ENCODE results near the gene C1QTNF9B.
"Not testable (repeated sequence)": the region's sequence is repeated elsewhere in the genome, so short reads cannot be mapped to it uniquely, and the experiment has no call there.

Gene C1QTNF9B

GRCh38 chr13:23893791-23894190 lies 3.5 kb downstream of the C1QTNF9B start:
- DNase-seq = not testable (repeated sequence)

GRCh38 chr13:23889615-23890607 lies 7.4 kb downstream of the C1QTNF9B start:
- no peak for DNase-seq

GRCh38 chr13:23888658-23889614 lies 8.4 kb downstream of the C1QTNF9B start, which contains the start of gene MIPEP:
Gene MIPEP (minus strand): TSS chr13:23889400. CDS start chr13:23889320, 80 bp downstream.
- peak; percentile 95 for DNase-seq

DNA sequence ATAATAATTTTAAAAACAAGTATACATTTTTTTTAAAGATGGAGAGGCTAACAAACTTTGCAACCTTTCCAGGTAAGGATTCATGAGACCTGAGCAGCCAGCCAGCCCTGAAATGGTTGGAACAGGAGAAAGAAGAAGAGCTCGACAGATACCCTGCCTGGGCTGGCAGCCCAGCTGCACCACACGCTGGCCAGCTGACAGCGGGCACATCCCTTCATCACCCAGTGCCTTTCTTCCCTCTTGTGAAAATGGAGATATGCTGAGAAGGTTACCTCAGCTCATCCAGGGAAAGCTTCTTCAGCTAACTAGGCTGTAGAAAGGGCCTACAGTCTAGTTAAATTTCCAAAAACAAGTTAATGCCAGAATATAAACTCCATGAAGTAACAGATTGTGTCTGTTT lies 12.9 kb downstream of the C1QTNF9B start:
- not testable (repeated sequence) for DNase-seq

- no peak for DNase-seq
These were observed 14.0 kb downstream of the C1QTNF9B start for GRCh38 chr13:23883255-23883654.

DNA sequence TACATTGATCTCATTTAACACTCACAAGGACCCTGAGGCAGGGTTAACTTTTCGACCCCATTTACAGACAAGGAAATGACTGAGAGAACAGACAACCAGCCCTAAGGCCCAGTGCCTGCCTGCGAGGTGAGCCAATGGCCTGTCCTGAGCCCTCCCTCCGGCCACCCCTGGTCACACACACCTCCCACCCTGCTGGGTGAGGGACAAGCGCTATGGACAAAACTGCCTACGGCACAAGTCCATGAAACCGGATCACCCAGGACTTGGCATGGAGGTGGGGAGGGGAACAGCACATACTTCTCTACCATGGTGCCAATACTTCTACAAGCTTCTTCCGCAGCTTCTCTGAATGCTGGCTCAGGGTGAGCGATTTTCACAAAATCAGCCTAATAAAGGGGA lies 15.9 kb downstream of the C1QTNF9B start:
- DNase-seq = not testable (repeated sequence)

GRCh38 chr13:23880493-23881401 lies 16.6 kb downstream of the C1QTNF9B start:
- not testable (repeated sequence) for DNase-seq

DNA sequence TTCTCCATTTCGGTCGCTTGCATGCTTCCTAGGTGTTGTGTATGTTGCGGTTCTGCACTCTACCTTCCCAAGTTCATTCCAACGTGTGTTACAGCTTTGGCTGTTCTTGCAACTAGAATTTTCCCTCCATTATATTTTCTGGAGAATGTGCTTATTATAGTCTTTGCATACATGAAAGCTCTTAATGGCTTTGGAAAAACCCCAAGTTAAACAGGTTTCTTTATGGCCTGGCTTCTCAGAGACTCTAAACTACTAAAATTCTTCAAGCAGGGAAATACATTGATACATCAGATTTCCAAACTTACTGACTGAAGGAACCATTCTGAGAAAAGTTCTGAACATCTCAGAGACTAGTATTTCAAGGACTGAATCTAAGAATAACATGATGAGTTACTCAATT lies 20.0 kb downstream of the C1QTNF9B start:
- DNase-seq = no peak

GRCh38 chr13:23876265-23876664 lies 21.0 kb downstream of the C1QTNF9B start:
- no peak for DNase-seq

GRCh38 chr13:23871616-23872220 lies 25.6 kb downstream of the C1QTNF9B start:
- DNase-seq = no peak

GRCh38 chr13:23870356-23871140 lies 26.8 kb downstream of the C1QTNF9B start:
- DNase-seq = no peak

GRCh38 chr13:23868521-23868920 lies 28.8 kb downstream of the C1QTNF9B start:
- DNase-seq = no peak

GRCh38 chr13:23867027-23867491 lies 30.2 kb downstream of the C1QTNF9B start:
- no peak for DNase-seq

GRCh38 chr13:23866420-23867026 lies 30.8 kb downstream of the C1QTNF9B start:
- no peak for DNase-seq

- DNase-seq = no peak
These were observed 31.4 kb downstream of the C1QTNF9B start for GRCh38 chr13:23865906-23866305.

DNA sequence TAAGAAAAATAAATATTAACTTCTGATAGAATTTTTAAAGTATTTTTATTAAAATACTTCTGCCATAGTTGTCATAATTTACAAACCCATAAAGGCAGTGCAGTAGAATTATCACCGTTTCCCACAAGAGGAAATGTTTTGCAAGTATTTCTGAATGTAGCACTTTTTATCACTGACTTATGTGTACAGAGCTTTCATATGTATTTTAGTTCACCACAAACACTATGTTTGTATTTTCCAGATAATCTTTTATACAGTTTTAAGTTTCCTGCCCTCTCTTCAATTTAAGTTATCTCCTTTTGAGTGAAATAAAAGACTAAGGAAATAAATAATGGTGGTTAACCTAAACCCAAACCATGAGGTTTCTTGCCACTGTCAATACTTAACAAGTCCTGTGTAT lies 32.3 kb downstream of the C1QTNF9B start:
- DNase-seq = no peak

DNA sequence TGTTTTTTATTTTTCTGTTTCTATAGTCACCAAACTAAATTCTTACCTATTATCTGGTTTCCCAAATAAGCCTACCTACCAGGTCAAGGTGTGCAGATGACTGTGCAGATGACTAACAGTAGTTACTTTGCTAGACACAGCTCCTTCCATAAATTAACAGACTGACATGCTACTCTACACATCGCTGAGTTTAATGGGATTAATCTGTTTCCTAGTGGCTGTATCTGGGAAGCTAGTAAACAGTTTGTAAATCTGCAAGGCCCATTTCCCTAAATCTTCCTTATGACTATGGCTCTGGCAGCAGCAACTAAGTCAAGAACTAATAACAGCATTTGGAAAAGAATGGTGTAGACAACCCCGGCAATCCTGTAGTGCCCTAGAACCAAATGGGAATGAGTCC lies 36.0 kb downstream of the C1QTNF9B start:
- no peak for DNase-seq

- DNase-seq = no peak
These were observed 37.4 kb downstream of the C1QTNF9B start for GRCh38 chr13:23859904-23860303.

DNA sequence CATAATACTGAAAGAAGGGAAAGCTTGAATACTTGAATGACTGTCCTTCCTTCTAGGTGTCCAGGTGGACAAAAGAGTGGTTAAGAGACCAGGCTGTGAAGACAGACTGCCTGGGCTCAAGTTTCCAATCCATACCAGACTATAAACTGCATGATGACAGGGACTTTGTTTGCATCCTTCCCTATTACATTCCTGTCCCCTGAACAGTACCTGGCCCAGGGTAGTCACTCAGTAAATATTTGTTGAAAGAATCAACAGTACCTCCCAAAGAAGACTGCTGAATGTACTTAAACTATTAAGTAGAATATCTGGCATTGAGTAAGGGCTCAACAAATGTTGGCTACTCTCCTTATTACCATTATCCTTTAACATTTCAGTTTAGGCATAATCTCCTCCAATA lies 37.8 kb downstream of the C1QTNF9B start:
- no peak for DNase-seq

DNA sequence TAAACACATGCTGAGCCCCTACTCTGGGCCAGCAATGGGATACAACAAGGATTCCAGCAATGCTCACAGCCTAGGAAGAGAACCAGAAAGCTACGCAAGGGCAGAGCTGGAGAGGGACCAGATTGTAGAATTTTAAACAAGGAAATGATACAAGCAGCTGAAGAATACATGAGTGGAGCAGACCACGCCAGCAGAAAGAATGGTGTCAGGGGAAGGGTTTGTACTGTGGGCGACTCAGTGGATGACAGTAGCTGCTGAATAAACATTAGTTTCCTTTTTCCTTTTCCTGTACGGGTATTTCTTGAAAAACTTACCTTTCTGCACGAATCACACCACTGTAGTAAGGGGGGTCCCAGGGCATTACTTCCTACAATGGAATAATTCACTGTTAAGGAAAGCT lies 38.8 kb downstream of the C1QTNF9B start:
- no peak for DNase-seq
